Neural crest cell (in vitro differentiated cells): ENCODE results near the gene SNX27. TPM values are rescaled to one million over a fixed set of nuclear protein-coding genes. Genes with fewer than 3 reads are reported as not detected.

Experiments
- DNase-seq: peaks from one replicate; pipeline ENCODE4 v3.0.0; 2021; ENCODE audit warnings: low read depth, mixed read lengths, low spot score
- H3K27ac Mint-ChIP-seq: one replicate; pipeline ENCODE4 v1.8.0; 2021; ENCODE audit warnings: mild to moderate bottlenecking, mixed read lengths; ENCODE audit not compliant: unreplicated experiment
- H3K27me3 Mint-ChIP-seq: 2 replicates; pipeline ENCODE4 v1.8.0; 2021; ENCODE audit warnings: low read depth, mild to moderate bottlenecking, mixed read lengths
- H3K36me3 Mint-ChIP-seq: 2 replicates; pipeline ENCODE4 v1.8.0; 2021; ENCODE audit warnings: low read depth, mild to moderate bottlenecking, mixed read lengths
- H3K4me1 Mint-ChIP-seq: 2 replicates; pipeline ENCODE4 v1.8.0; 2021; ENCODE audit warnings: mixed read lengths
- H3K4me3 Mint-ChIP-seq: one replicate; pipeline ENCODE4 v1.8.0; 2021; ENCODE audit warnings: mild to moderate bottlenecking, mixed read lengths
- H3K9me3 Mint-ChIP-seq: 2 replicates; pipeline ENCODE4 v1.8.0; 2021; ENCODE audit warnings: mixed read lengths
- total RNA-seq: library from RNA; stranded (reverse); gene quantifications from 2 replicates; pipeline ENCODE4 v1.2.1, GENCODE V29; 2021
- TF ChIP-seq, protein P1 (sequence below): fragments of 200-600 bp; sonication (generic); conservative IDR thresholded peaks from 2 replicates; pipeline ENCODE4 v1.5.0; 2021; ENCODE audit warnings: antibody characterized with exemption, mild to moderate bottlenecking

SNX27 gene
- total RNA-seq, 1 donor from 2014 or later: 48.3 TPM

GRCh38 chr1:151705753-151706463 is 94.1 kb downstream of the SNX27 start:
- Mint-ChIP-seq H3K36me3 (peaks cover 2% of the 10 kb centered on the region), H3K27ac (no peak overlapping the region), H3K9me3 (no peaks in the 10 kb centered on the region), H3K4me1 (peaks cover 34% of the 10 kb centered on the region), H3K4me3 (peak overlapping the region; percentile 38), H3K27me3 (no peaks in the 10 kb centered on the region)
- DNase-seq: no peak
- TF ChIP-seq, protein P1, sequence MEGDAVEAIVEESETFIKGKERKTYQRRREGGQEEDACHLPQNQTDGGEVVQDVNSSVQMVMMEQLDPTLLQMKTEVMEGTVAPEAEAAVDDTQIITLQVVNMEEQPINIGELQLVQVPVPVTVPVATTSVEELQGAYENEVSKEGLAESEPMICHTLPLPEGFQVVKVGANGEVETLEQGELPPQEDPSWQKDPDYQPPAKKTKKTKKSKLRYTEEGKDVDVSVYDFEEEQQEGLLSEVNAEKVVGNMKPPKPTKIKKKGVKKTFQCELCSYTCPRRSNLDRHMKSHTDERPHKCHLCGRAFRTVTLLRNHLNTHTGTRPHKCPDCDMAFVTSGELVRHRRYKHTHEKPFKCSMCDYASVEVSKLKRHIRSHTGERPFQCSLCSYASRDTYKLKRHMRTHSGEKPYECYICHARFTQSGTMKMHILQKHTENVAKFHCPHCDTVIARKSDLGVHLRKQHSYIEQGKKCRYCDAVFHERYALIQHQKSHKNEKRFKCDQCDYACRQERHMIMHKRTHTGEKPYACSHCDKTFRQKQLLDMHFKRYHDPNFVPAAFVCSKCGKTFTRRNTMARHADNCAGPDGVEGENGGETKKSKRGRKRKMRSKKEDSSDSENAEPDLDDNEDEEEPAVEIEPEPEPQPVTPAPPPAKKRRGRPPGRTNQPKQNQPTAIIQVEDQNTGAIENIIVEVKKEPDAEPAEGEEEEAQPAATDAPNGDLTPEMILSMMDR: no peak

DNA sequence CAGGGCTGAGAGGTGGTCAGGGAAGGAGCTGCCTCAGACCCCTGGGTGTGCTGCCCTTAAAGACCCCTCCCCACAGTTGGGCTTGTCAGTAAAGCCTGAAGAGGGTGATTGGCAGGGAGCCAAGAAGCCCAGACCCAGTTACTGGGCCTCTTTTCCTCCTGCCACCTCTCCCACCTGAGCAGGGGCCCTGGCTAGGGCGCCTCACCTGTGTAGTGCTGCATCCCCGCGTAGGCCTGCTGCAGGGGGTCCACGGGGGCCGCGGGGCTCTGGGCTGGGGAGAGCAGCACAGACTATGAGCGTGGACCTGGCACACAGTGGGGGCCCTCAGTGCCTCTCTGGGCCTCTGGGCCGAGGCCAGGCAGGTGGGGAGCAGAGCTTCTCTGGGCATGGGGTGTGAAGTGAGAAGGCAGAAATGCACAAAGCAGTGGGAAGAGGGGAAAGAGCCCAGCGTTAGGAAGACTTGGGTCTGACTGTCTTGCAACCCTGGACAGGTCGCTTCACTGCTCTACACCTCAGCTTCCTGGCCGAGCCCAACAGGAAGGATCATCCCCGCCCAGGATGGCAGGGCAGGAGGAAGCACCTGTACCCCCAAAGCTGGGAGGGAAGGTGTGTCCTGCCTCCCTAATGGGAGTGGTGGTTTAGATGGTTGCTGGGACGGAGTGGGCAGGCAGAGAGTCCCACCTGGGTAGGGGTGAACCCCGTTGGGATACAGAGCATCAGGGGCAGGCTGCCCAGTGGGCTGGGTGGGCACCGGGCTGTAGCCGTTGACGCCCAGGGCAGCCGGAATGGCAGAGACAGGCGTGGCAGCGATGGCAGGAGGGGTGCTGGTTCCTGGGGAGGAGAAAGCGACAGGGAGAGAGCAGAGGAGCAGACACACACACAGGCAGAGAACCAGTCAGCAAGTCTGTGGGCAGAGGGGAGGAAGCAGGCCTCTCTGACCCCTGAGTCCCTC is 94.9 kb downstream of the SNX27 start:
- no peak for DNase-seq
- Mint-ChIP-seq H3K9me3 (no peaks in the 10 kb centered on the region), H3K27me3 (no peaks in the 10 kb centered on the region), H3K36me3 (no peaks in the 10 kb centered on the region), H3K27ac (no peak overlapping the region), H3K4me3 (no peak overlapping the region), H3K4me1 (peaks cover 34% of the 10 kb centered on the region)
- TF ChIP-seq, protein P1: no peak

DNA sequence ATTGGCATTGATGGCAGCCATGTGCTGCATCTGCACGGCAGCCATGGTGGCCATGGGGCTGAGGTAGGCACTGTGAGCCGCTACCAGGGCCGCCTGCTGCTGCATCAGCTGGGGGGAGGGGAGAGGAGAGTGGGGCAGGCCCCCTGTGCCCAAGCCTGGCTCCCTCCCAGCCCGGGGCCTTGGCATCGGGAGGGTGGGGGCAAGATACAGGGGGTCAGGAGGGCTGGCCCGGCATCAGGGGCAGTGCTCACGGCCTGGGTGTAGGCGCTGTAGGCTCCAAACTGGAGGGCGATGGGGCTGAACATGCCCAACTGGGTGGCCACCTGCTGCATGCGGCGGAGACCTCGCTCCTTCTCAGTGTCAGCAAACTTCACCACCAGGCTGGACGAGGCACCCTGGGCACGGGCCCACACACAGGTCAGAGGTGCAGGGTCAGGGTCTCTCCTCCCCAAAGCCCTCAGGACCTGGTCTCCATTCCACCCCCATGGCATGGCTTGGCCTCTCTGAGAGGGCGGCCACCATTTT is 95.8 kb downstream of the SNX27 start:
- Mint-ChIP-seq H3K4me1 (peaks cover 34% of the 10 kb centered on the region), H3K4me3 (no peak overlapping the region), H3K9me3 (no peaks in the 10 kb centered on the region), H3K36me3 (no peaks in the 10 kb centered on the region), H3K27me3 (peaks cover 2% of the 10 kb centered on the region), H3K27ac (no peak overlapping the region)
- TF ChIP-seq, protein P1: no peak
- no peak for DNase-seq

DNA sequence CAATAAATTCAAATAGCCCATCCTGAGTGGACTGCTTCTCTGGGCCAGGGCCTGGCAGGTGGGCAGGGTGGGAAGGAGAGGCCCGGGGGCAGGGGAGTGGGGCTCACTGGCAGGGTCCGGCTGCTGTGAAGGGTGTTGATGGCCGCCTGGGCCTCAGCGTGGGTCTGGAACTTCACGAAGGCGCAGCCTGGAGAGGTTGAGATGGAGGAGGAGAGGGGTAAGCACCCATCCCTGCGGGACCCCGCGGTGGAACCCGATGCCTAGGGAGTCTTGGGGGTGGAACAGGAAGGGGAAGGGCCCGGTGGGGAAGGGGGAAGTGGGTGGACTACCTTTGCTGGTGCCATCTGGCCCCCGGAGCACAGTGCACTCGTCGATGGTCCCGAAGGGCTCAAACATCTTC is 97.0 kb downstream of the SNX27 start:
- Mint-ChIP-seq H3K36me3 (no peaks in the 10 kb centered on the region), H3K9me3 (no peaks in the 10 kb centered on the region), H3K27ac (no peak overlapping the region), H3K27me3 (peaks cover 2% of the 10 kb centered on the region), H3K4me1 (peaks cover 30% of the 10 kb centered on the region), H3K4me3 (no peak overlapping the region)
- TF ChIP-seq, protein P1: no peak
- no peak for DNase-seq

- TF ChIP-seq, protein P1: no peak
- H3K9me3 Mint-ChIP-seq: no peaks in the 10 kb centered on the region
- H3K4me3 Mint-ChIP-seq: peak overlapping the region; percentile 49
- H3K36me3 Mint-ChIP-seq: no peaks in the 10 kb centered on the region
- H3K27ac Mint-ChIP-seq: peak overlapping the region; percentile 87
- peaks cover 4% of the 10 kb centered on the region for H3K27me3 Mint-ChIP-seq
- peak; percentile 82 for DNase-seq
- peaks cover 29% of the 10 kb centered on the region for H3K4me1 Mint-ChIP-seq
These were observed 98.5 kb downstream of the SNX27 start for GRCh38 chr1:151710187-151710840.
